Inflammatory macrophage treated with lipopolysaccharide for 4 hours (primary cell): ENCODE data around the gene OOSP1.
"Not testable (repeated sequence)": the region's sequence is repeated elsewhere in the genome, so short reads cannot be mapped to it uniquely, and the experiment has no call there.

Source experiments
- DNase-seq: peaks from one replicate; pipeline ENCODE4 v3.0.0-alpha.2; 2020

OOSP1 gene

GRCh38 chr11:59938132-59938531 is at the start of gene OOSP1:
OOSP1 (plus strand) TSS chr11:59938432; CDS start chr11:59938455, 23 bp downstream.
- DNase-seq = no peak

- DNase-seq = peak; percentile 66
Observed at GRCh38 chr11:59891781-59892181, 46.5 kb upstream of the OOSP1 start.

DNA sequence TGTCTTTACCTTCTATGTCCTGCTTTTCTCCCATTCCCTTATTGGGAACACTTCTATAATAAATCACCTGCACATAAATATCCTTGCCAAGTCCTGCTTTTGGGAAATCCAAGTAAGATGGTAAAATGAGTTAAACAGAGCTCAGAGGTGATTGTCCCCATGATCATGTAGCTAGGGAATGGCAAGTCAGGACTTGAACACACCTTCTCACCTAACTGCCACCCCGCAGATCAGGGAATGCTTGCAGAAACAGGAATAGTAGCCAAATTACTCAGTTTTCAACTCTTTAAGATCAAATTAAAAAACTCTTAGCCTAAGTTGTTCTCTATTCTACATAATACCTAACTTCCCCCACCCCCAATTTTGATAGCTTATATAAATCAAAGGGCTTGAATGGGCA is 43.6 kb upstream of the OOSP1 start:
- DNase-seq = no peak

GRCh38 chr11:59898046-59898445 is 40.2 kb upstream of the OOSP1 start:
- no peak for DNase-seq

GRCh38 chr11:59898650-59899049 is 39.6 kb upstream of the OOSP1 start:
- no peak for DNase-seq

GRCh38 chr11:59899532-59899931 is 38.7 kb upstream of the OOSP1 start:
- DNase-seq = peak; percentile 42

GRCh38 chr11:59900366-59901126 is 37.7 kb upstream of the OOSP1 start:
- no peak for DNase-seq

GRCh38 chr11:59901306-59901705 is 36.9 kb upstream of the OOSP1 start:
- DNase-seq = peak; percentile 86

DNA sequence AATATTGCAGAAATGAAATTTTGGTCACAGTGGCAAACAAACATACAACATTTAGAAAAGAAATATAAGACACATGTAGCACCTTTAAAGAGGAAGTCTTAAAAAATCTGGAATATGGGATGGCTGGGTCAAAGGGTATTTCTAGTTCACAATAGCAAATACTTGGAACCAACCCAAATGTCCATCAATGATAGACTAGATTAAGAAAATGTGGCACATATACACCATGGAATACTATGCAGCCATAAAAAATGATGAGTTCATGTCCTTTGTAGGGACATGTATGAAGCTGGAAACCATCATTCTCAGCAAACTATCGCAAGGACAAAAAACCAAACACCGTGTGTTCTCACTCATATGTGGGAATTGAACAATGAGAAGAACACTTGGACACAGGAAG is 34.7 kb upstream of the OOSP1 start:
- not testable (repeated sequence) for DNase-seq

DNA sequence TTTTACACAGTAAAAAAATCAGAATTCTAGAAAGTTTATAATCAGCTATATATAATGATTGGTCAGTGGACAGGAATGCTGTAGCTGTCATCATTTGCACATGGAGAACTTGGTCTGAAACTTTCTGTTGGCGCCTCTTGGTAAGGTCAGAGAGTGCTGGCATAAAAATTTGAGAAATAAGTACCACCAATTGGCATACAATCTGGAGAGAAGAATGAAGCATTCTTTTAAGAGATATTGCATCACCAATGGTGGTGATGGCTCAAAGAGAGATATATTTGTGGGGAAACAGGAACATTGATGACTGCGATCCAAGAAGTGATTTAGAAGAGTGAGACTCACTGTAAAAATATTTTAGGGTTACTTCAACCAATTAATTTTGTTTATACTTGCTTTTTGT is 19.8 kb upstream of the OOSP1 start:
- peak; percentile 8 for DNase-seq

DNA sequence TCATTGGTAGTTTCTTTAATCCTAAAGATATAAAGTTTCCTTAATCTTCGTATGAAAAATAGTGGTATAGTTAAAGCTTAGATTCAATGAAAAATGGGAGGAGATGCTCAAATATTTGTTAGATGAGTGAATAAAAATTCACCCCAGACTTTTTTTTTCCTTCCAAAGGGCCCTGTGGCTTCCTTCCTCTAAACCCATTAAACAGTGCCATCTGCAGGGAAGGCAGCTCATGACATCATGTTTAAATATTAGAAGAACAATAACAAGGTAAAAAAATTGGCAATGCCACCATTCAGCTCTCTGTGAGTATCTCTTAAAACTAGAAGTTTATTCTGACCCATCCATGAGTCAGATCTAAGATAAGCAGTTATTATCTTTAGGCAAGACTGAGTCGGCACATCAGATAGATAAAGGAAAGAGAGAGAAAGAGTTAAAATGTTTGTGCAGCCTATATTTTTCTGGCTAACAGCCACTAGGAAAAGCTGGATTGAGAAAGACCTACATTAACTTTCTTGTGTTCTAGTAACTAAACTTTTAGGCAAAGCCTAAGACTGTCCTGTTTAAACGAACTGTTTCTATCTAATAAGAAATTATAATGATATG is 19.1 kb upstream of the OOSP1 start:
- peak; percentile 63 for DNase-seq

GRCh38 chr11:59923813-59924212 is 14.4 kb upstream of the OOSP1 start:
- DNase-seq = no peak

DNA sequence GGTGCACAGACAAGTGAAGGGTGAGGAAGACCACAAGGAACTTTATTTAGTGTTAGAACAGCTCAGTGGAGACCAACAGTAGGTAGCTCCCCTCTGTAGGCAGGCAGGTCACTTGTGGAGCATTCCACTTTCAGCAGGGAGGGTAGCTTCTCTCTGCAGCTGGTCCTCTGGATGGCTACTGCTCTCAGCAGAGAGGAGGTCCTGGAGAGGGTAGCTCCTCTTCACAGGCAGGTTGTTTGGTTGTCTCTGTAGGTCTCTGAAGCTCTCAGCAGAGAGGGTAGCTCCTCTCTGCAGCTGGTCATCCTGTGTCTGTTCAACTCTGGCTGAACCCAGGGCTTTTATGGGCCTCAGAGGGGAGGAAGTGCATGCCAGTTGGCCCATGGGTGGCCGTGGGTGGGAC is 6.5 kb upstream of the OOSP1 start:
- no peak for DNase-seq

GRCh38 chr11:59938718-59939117 is 486 bp downstream of the OOSP1 start:
- DNase-seq = no peak

GRCh38 chr11:59939482-59939881 is 1.2 kb downstream of the OOSP1 start:
- DNase-seq = no peak

- no peak for DNase-seq
Observed at GRCh38 chr11:59941091-59941490, 2.9 kb downstream of the OOSP1 start.

- DNase-seq = no peak
Observed at GRCh38 chr11:59943997-59944714, 5.9 kb downstream of the OOSP1 start.

DNA sequence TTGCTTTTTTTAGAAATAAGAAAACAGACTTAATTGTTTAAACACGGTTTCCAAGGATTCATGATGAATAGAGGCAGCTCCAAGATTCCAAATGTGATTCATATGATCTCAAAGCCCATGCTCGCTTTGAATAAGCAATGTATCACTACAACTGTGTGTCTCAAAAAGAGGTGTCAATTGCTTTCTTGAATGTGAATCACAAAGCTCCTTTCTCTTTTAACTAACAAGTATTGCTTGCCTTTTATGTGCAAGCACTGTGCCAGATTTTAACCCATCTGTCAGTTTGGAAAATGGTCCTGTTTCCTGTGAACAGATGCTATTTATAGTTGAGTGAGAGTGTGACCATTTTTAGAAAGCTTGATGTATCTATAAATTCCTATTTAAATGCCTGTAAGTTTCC is 6.5 kb downstream of the OOSP1 start:
- DNase-seq = no peak

DNA sequence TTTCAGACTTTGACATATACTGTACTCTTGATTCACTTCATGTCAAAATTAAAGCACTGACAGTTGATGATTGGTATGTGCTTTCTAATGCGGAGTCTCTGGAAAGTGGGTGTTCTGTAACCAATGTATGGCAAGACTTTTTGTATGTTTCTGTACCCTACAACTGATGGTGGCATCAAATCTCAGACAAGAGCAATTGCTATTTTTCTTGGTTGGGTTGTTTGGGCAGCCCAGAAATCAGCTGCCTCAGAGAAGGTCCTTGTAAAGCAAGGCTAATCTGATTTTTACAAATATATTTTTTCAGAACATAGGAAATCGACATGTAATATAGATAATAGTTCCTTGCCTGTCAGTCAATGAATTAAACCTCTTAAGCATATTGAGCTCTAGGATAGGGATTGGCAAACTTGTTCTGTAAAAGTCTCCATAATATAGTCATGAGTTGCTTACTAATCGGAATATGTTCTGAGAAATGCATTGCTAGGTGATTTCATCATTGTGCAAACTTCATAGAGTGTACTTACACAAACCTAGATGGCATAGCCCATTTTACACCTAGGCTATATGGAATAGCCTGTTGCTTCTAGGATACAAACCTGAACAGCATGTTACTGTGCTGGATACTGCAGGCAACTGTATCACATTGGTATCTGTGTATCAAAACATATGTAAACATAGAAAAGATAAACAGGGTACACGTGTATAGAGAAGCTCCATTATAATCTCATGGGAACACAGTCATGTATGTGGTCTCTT is 15.4 kb downstream of the OOSP1 start:
- no peak for DNase-seq

DNA sequence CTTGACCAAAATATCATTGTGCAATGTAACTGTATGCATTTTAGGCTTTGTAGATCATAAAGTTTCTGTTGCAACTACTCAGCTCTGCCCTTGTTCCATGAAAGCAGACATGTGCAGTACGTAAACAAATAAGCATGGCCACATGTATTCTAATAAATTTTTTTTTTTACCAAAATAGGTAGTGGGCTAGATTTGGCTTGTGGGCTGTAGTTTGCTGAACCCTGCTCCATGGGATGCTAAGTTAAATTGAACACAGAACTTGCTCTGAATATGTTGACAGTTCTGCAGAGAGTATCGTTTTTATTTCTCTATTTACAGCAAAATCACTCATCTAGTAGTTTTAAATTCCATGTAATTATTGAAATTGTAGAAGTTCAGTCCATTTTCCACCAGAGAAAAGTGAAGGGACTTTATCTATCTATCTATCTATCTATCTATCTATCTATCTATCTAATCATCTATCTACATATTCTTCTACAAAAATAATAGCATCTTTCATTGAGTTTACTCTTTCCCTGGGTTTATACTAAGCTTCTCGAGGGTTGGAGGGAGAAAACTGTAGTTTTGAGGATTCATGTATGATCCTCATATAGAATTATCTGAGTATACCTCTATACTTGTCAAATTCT is 16.1 kb downstream of the OOSP1 start:
- no peak for DNase-seq

- DNase-seq = no peak
Observed at GRCh38 chr11:59957094-59957493, 18.9 kb downstream of the OOSP1 start.

DNA sequence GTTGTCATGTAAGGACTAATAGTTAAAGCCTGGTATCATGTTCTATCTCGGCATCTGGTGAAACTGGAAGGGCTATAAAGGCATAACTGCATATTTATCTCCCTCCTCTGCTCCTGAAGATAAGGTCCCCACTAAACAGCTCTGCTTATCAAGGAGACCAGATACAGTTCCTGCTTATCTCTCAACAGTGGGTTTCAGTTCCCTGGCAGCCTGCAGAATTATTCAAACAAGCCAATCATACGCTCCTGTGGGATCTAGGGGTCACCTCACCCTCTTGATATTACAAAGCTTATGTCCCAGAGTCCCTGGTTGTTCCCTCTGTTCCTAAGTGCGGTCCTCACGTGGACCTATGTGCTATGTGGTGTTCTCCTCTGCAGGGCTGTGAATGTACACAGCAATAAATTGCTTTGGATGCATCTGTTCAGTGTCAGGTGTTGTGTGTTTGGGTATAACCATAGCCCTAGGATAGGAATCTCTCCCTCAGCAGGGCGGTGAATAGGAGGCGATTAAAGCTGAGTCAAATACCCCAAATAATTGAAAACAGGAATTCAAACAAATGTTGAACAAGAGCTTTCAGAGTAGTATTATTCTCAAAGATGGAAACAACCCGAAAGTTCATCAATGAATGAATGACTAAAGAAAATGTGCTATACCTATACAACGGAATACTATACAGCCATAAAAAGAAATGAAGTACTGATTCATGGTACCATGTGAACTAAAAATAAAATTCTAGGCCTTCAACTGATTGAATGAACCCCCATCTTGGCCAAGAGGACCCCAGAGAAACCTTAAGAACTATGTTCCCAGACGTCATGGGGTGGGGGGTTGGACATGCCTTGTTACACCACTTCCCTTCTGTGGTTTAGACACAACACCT is 22.5 kb downstream of the OOSP1 start:
- no peak for DNase-seq
